Kidney (tissue), 14 donors: ENCODE data around the gene TLCD2. TPM values are rescaled to one million over a fixed set of nuclear protein-coding genes. Genes with fewer than 3 reads are reported as not detected.

Source experiments
- DNase-seq, 5 donors: peaks; one replicate each; pipeline ENCODE4 v3.0.0-alpha.2; 2013 to 2020
- FAIRE-seq: peaks from 2 replicates; lab custom pipeline; 2012; peaks lifted over from hg19 to GRCh38; lab: Jason Lieb, UNC
- H3K27ac ChIP-seq, 2 donors: one replicate each; pipeline ENCODE4 v1.7.0; 2013; ENCODE audit warnings: low read depth in 2 of 2, low read length in 2 of 2, inconsistent platforms in 1 of 2
- H3K27me3 ChIP-seq: one replicate; pipeline ENCODE4 v1.7.1; 2013; ENCODE audit warnings: low read length, inconsistent platforms; ENCODE audit not compliant: control insufficient read depth, insufficient read depth
- H3K36me3 ChIP-seq, 3 donors: one replicate each; pipeline versions ENCODE4 v1.7.0 to v1.7.1; 2013; ENCODE audit warnings: low read length in 3 of 3, control low read depth in 1 of 3, inconsistent platforms in 1 of 3; ENCODE audit not compliant: insufficient read depth in 3 of 3, control insufficient read depth in 2 of 3
- H3K4me1 ChIP-seq, 3 donors: one replicate each; pipeline versions ENCODE4 v1.7.0 to v1.7.1; 2013; ENCODE audit warnings: low read length in 3 of 3, inconsistent platforms in 1 of 3, low read depth in 1 of 3; ENCODE audit not compliant: control insufficient read depth in 2 of 3, insufficient read depth in 2 of 3
- H3K4me3 ChIP-seq, 3 donors: one replicate each; pipeline versions ENCODE4 v1.7.0 to v1.8.1; 2013; ENCODE audit warnings: low read length in 3 of 3, control low read depth in 1 of 3, inconsistent platforms in 1 of 3
- H3K9ac ChIP-seq, 3 donors: one replicate each; pipeline versions ENCODE4 v1.7.0 to v1.7.1; 2013; ENCODE audit warnings: low read length in 3 of 3, control low read depth in 1 of 3, inconsistent platforms in 1 of 3
- H3K9me3 ChIP-seq, 3 donors: one replicate each; pipeline versions ENCODE4 v1.7.0 to v1.7.1; 2013; ENCODE audit warnings: low read length in 3 of 3, control low read depth in 1 of 3, inconsistent platforms in 1 of 3; ENCODE audit not compliant: control insufficient read depth in 2 of 3, insufficient read depth in 1 of 3
- intact Hi-C: fragments of 100-400 bp; cut with DNase I; formaldehyde crosslinking; loops from one replicate; pipeline ENCODE4 v1.11.1; 2022
- polyA plus RNA-seq: library from polyadenylated mRNA; stranded (reverse); fragments of 350-450 nt; fragmentation: Illumina TruSeq; extraction: RNeasy Lipid Tissue Mini Kit (QIAGEN cat#74804); gene quantifications from one replicate; pipeline ENCODE4 v1.2.3, GENCODE V29; 2014; ENCODE audit warnings: low read depth, low replicate concordance; ENCODE audit not compliant: insufficient read depth
- total RNA-seq: library from RNA; stranded (reverse); fragmentation: NEBNext Ultra II Directional; extraction: Animal tissue kit (Norgen Biotek cat#: 25700); gene quantifications from one replicate; pipeline ENCODE4 v1.2.1, GENCODE V29; 2021
- TF ChIP-seq, protein P1 (sequence below): IDR thresholded peaks from 3 replicates; pipeline ENCODE4 v1.5.1; 2012; ENCODE audit warnings: mild to moderate bottlenecking, moderate library complexity, borderline replicate concordance; ENCODE audit not compliant: insufficient read depth; ENCODE audit errors: extremely low read depth
- donor health status: control.
- donor health status: control.
- donor health status: control.
- donor health status: control.
- donor health status: control.
- donor health status: DM: yes; HTN: yes; CAD: no.
- donor health status: Normal renal cell carcinoma (clear cell type).

Gene TLCD2
- total and polyA plus RNA-seq, 2 donors from 2014 or later: 1.3 to 6.2 TPM

GRCh38 chr17:1731194-1731506 lies 21.0 kb upstream of the TLCD2 start:
- TF ChIP-seq, protein P1, sequence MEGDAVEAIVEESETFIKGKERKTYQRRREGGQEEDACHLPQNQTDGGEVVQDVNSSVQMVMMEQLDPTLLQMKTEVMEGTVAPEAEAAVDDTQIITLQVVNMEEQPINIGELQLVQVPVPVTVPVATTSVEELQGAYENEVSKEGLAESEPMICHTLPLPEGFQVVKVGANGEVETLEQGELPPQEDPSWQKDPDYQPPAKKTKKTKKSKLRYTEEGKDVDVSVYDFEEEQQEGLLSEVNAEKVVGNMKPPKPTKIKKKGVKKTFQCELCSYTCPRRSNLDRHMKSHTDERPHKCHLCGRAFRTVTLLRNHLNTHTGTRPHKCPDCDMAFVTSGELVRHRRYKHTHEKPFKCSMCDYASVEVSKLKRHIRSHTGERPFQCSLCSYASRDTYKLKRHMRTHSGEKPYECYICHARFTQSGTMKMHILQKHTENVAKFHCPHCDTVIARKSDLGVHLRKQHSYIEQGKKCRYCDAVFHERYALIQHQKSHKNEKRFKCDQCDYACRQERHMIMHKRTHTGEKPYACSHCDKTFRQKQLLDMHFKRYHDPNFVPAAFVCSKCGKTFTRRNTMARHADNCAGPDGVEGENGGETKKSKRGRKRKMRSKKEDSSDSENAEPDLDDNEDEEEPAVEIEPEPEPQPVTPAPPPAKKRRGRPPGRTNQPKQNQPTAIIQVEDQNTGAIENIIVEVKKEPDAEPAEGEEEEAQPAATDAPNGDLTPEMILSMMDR: no peak
- peaks cover 0 to 3% (median 3%) of the 10 kb centered on the region in 3 donors for H3K36me3 ChIP-seq
- no peak overlapping the region for H3K9ac ChIP-seq
- H3K27ac ChIP-seq: peak overlapping the region in 1 of 2 donors; percentile 17
- DNase-seq: no peak
- no peak for FAIRE-seq
- H3K27me3 ChIP-seq: no peaks in the 10 kb centered on the region
- H3K4me1 ChIP-seq: peaks cover 0 to 24% (median 0%) of the 10 kb centered on the region in 3 donors
- intact Hi-C loops: no loop called here
- H3K9me3 ChIP-seq: no peaks in the 10 kb centered on the region
- no peak overlapping the region for H3K4me3 ChIP-seq

DNA sequence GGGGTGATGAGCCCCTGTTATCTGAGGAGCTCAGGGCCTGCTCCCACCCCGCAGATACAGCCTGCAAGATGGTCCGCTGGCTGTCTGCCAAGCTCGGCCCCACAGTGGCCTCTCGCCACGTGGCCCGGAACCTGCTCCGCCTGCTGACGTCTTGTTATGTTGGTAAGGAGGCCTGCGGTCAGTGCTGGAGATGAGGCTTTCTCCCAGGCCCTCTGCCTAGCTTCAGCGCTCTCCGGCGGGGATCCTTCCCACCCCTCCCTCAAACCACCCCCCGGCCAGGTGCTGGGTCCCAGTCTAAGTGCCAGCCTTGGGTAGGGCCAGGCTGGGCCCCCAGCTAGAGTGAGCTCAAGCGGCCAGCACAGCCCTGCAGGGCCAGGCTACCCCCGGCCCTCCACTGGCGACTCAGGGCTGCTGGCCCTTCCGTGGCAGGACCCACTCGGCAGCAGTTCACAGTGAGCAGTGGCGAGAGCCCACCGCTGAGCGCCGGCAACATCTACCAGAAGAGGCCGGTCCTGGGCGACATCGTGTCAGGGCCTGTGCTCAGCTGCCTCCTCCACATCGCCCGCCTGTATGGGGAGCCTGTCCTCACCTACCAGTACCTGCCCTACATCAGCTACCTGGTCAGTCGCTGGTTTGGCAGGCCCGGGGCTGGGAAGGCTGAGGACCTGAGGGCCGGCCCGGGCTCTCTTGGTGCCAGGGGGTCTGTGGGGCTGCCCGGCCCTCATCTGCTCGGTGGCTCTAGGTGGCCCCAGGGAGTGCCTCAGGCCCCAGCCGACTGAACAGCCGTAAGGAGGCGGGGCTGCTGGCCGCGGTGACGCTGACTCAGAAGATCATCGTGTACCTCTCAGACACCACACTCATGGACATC lies 20.4 kb upstream of the TLCD2 start:
- H3K4me3 ChIP-seq: no peak overlapping the region
- FAIRE-seq (no peak), DNase-seq (peak in 4 of 5 donors; percentile 66 to 94 (median 82))
- peaks cover 0 to 3% (median 3%) of the 10 kb centered on the region in 3 donors for H3K36me3 ChIP-seq
- no peaks in the 10 kb centered on the region for H3K27me3 ChIP-seq
- peaks cover 0 to 22% (median 0%) of the 10 kb centered on the region in 3 donors for H3K4me1 ChIP-seq
- no peaks in the 10 kb centered on the region for H3K9me3 ChIP-seq
- intact Hi-C loops: no loop called here
- no peak overlapping the region for H3K9ac ChIP-seq
- peak overlapping the region; percentile 80 to 84 for H3K27ac ChIP-seq
- TF ChIP-seq, protein P1: no peak

- Histone ChIP-seq H3K27me3 (no peaks in the 10 kb centered on the region), H3K36me3 (peaks cover 0 to 3% (median 3%) of the 10 kb centered on the region in 3 donors), H3K4me3 (no peak overlapping the region), H3K4me1 (peaks cover 0 to 26% (median 0%) of the 10 kb centered on the region in 3 donors), H3K27ac (peak overlapping the region in 1 of 2 donors; percentile 84), H3K9me3 (no peaks in the 10 kb centered on the region), H3K9ac (no peak overlapping the region)
- TF ChIP-seq, protein P1: no peak
- DNase-seq: no peak
- no peak for FAIRE-seq
- intact Hi-C loops: loop anchor here (10.0 kb wide), 1 partner anchor 45 kb away; no protein-coding TSS in a partner anchor
Observed at GRCh38 chr17:1729966-1730325, 19.8 kb upstream of the TLCD2 start.
